ENCODE results near the gene PTPRM.

Gene PTPRM

GRCh38 chr18:7600528-7601245 lies 33.6 kb downstream of the PTPRM start:
- DNase-seq: no peak

DNA sequence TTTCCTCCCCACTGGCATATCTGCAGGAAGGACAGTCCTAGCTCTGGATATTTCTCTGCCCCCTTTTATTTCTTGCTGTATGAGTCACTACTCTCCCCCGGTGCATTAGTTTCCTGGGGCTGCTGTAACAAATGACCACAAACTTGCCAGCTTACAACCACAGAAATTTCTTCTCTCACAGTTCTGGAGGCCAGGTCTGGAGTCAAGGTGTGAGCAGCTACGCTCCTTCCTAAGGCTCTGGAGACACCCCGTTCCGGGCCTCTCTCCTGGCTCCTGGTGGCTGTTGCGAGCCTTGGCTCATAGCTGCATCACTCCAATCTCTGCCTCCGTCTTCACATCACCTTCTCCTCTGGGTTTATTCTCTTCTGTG lies 34.1 kb downstream of the PTPRM start:
- DNase-seq: no peak

DNA sequence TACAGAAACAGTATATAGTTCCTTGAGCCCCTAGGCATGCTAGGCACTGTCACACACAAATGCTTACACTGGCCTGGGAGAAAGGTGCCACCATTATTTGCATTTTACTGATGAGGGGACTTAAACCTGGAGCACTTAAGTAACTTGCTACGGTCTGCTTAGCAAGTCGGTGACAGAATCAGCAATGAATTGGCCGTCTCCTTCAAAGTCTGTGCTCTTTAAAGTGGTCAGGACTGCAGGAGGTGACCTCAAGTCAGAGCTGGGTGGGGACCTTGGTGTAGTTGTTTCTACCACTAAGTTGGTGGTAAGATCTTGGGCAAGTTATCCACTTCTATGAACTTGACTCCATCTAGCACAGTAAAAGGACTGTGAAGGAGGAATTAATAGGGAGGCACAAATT lies 34.8 kb downstream of the PTPRM start:
- DNase-seq: no peak

- DNase-seq: no peak
These were observed 36.3 kb downstream of the PTPRM start for GRCh38 chr18:7603259-7604000.

DNA sequence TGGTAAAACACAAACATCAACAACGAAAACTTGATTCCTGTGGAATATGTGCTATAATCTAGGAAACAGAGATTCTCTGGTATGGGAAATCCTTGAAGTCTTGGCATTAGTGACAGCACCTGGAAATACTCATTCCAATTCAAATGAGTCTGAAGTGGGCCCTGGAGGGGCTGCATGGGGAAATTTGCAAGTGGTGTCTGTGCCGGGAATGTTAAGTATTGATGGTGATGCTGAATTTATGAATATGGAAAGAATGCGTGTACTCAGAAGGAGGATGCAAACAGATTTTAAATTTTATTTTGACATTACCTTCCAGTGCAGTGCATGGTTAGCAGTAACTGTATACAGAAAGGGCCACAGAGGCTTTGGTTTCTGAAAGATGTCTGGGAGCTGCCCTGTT lies 37.2 kb downstream of the PTPRM start:
- DNase-seq: no peak

GRCh38 chr18:7605705-7606104 lies 38.6 kb downstream of the PTPRM start:
- DNase-seq: no peak

- no peak for DNase-seq
These were observed 40.5 kb downstream of the PTPRM start for GRCh38 chr18:7607540-7608173.

DNA sequence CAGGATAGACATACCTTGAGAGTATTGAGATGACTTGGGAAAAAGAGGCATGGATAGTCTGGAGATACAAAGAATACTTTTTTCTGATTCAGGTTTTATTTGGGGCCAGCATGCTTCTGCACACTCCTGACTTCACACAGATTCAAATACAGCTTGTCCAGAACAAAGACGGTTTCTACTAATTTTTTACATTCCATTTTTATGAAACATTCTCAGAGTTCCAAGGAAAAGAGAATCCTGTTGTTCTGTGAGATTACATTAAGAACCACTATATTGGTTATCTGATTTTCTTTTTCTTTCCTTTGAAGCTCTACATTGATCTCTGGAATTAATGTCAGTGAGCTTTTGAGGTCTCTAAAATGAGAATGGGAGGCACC lies 41.0 kb downstream of the PTPRM start:
- no peak for DNase-seq

DNA sequence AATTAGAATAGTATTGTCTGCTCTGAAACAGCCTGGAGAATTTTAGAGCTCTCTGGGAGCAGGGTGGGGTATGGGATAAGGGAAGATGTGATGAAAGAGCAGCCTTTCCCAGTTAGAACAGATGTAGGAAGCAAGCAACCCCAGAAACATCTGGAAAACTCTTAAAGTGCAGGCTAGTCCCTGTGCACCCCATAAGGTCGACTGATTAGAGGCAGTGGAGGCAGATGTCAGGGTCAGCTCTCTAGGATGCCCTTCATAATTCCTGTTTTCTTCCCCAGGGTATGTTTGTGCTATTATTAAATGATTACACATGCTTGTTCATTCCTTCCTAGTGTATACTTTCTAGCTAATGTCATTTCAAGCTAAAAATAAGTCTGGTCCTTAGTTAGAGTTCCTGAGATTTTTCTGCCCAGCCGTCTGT lies 41.7 kb downstream of the PTPRM start:
- DNase-seq: no peak

DNA sequence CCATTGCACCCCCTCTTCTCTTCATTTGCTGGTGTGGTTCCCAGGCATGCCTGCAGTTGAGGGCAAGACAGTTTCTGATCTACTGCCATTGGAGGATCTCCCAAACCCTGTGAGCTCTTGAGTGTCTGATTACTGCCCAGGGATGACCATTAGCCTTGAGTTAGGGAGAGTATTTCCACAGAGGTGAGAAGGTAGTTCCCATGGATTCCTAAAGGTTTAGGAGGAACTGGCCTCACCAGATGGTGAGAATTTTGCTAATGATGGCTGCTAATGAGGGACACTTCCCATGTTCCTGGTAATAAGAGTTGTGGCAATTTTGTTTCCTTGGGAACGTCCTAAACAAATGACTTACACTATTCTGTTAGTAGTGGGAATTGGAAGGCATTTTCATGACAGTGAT lies 42.5 kb downstream of the PTPRM start:
- no peak for DNase-seq

- DNase-seq: no peak
These were observed 46.9 kb downstream of the PTPRM start for GRCh38 chr18:7614042-7614441.

DNA sequence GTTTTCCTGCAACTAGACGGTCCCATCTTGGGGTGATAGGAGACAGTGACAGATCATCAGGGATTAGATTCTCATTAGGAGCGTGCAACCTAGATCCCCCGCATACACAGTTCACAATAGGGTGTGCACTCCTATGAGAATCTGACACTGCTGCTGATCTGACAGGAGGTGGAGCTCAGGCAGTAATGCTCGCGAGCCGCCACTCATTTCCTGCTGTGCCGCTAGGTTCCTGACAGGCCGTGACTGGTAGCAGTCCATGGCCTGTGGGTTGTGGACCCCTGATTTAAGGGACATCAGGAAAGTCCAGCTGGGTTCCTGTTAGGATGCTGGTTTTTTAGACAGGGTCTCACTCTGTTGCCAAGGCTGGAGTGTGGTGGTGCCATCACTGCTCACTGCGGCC lies 48.7 kb downstream of the PTPRM start:
- no peak for DNase-seq

DNA sequence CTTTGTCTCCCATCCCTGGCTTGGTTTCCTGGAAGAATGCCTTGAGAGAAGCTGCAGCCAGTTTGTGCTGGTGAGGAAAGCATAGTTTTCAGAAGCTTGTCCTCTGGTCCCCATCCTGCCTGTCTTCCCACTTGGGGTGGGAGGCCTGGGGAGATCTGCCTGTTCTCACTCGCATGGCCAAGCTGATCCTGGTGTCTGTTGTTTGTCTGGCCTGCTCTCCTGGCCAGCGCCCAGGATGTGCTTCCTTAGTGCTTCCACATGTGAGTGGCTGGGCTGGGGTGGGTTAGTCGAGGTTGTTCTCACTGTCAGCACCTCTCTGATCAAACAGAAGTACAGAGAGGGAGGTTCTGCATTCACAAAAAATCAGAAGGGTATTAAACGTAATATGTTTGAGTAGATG lies 49.5 kb downstream of the PTPRM start:
- no peak for DNase-seq

DNA sequence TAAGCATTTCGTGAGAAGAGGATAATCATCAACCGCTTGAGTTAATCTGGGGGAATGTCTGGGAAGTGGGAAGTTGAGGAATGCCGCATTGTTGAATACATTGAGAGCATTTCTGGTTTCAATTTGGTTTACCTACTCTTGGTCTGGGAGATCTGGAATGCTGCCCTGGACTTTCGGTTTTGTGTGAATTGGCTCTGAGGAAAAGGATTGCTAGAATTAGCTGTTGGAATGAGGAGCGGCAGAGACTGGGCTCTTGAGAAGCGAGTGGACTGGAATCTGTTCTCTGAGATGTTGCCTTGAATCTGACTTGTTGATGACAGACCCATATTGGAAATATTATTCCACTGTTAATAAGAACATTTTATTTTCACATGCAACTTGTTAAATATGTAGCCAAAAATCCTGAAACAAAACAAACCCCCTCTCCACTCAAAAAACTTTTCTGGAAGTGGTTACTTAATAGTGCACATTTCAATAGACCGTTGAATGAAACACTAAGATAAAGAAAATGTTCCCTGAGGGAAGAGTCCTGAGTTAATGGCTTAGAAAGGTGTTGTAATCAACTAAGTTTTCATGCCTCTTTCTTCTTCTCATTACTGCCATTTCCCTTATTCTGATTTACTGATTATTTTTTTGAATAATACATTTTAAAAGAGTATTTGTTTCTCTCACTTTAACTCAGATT lies 50.8 kb downstream of the PTPRM start:
- no peak for DNase-seq

- no peak for DNase-seq
These were observed 51.9 kb downstream of the PTPRM start for GRCh38 chr18:7618891-7619442.

DNA sequence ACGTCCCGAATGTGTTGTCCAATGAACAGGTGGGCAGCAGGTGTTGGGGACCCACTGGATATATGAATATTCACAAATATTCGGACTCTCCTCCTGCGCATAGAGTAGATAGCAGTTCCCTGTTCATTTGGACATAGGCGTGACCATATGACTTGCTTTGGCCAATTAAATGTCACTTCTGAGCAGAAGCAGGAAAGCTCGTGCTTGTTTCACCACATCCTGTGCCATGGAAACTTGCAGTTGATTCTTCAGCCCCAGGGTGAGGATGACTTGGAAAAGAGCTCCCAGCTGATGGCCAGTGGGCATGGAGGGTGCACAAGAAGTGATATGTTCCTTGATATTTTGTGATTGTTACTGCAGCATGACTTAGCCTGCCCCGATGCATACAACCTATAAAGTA lies 52.6 kb downstream of the PTPRM start:
- no peak for DNase-seq

DNA sequence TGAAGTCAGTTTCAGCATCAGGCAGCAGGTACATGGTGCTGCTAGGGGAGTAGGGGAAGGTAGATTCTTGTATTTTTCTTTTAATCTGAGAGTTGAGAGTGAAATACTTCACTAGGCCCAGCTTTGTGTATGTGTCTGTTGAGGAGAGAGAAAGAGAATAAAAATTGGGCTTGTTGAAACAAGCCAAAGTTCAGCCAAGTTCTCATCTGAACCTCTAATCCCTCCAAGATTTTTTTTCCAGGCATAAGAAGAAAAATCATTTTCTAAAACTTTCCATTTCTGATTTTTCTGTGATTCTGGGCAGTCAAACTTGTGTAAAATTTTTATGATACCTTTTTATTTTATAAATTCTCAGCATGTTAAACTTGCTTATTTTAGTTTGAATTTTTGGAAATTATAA lies 55.6 kb downstream of the PTPRM start:
- no peak for DNase-seq

DNA sequence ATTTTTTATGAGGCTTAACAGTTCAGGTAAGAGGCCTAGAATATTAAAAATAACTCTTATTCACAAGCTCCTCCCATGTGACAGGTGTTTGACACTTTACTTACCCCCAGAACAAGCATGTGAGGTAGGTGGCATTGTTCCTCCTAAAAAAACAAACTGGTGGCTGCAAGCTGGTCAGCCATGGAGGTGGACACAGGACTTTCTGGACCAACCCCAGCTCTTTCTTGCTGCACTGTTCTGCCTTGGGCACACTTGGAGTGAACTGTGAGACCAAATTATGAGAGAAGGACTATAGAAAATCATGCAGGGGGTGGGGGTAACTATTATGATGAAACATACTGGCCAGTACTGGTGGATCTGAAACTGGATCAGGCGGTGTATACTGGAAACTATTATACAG lies 56.6 kb downstream of the PTPRM start:
- no peak for DNase-seq

- DNase-seq: no peak
These were observed 57.6 kb downstream of the PTPRM start for GRCh38 chr18:7624697-7625096.

- no peak for DNase-seq
These were observed 59.2 kb downstream of the PTPRM start for GRCh38 chr18:7626175-7626921.

GRCh38 chr18:7626922-7627440 lies 59.9 kb downstream of the PTPRM start:
- DNase-seq: no peak

GRCh38 chr18:7629416-7629815 lies 62.3 kb downstream of the PTPRM start:
- DNase-seq: no peak

Measured in activated effector memory CD4-positive, alpha-beta T cell treated with Interleukin-2 at 50 U/mL for 16 hours (primary cell).